Measurements from ENCODE around the gene UST. TPM values are rescaled to one million over a fixed set of nuclear protein-coding genes. Genes with fewer than 3 reads are reported as not detected.

Gene UST
- total and polyA plus RNA-seq, 9 of the 15 experiments (the other 6 are each of a cell fraction or from before 2014, with no cell fraction given): 0.04 to 0.10 TPM; not detected in 7

DNA sequence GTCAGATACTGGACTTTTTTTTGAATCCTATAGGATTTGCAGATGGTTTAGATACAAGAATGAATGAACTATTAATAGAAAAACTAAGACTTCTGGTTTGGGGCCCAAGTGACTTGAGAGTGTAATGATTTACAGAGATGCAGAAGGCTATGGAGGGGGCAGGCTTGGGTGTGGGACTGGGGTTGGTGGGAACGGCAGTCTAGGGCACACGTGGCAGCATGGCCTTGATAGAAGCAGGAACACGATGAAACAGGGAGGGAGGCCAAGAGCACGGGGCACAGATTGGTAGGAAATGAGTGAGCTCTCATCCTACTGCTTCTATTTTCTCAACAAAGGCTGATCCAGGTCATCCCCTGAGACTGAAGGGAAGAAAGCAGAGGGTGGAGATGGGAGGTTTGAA is 3.4 kb upstream of the UST start:
- Histone ChIP-seq H3K27me3 (ENCODE audit: control insufficient read depth in 2 of 2, insufficient read depth in 2 of 2, low read length in 2 of 2) (peaks cover 12 to 37% of the 10 kb centered on the region in 2 experiments; a peak in 4 of 5 replicates), H3K9ac (ENCODE audit: insufficient read depth in 1 of 2, low read depth in 2 of 2, low read length in 2 of 2) (no peak overlapping the region), H3K4me1 (replicated peaks in 1 of 2; ENCODE audit: control insufficient read depth in 2 of 2, insufficient read depth in 2 of 2, low read length in 2 of 2) (peaks cover 0 to 15% of the 10 kb centered on the region in 2 experiments; a peak in 3 of 5 replicates), H3K36me3 (ENCODE audit: control insufficient read depth, insufficient read depth, low read length) (no peaks in the 10 kb centered on the region), H3K79me2 (ENCODE audit: control insufficient read depth, insufficient read depth, low read length) (no peaks in the 10 kb centered on the region), H3K4me2 (ENCODE audit: insufficient read depth, low read length) (no peak overlapping the region), H3K27ac (ENCODE audit: extremely low read depth, low read depth, low read length) (no peak overlapping the region), H2AFZ (ENCODE audit: low read depth, low read length) (no peak overlapping the region), H3K9me3 (replicated peaks; ENCODE audit: control insufficient read depth, insufficient read depth, low read depth, low read length) (no peaks in the 10 kb centered on the region), H3K4me3 (no peak overlapping the region), H3K9me1 (ENCODE audit: control insufficient read depth, insufficient read depth, low read length) (no peaks in the 10 kb centered on the region), H4K20me1 (replicated peaks; ENCODE audit: control insufficient read depth, insufficient read depth, low read length) (no peaks in the 10 kb centered on the region)
- ATAC-seq: no peak
- DNase-seq (ENCODE audit: extremely low read depth in 1 of 4, low spot score in 3 of 4): no peak
- POLR2A ChIA-PET: no interaction called here
- WGBS (ENCODE audit: insufficient coverage, low coverage, missing lambda C conversion rate): 2% methylated on average over 4 of the region's 4 CpGs
- in situ Hi-C loops (cut with MboI): no loop called here
- no peak for FAIRE-seq
- CTCF ChIA-PET (ENCODE audit: low intra/inter-chr PET ratio): no interaction called here
- BruUV-seq (replicated peaks): no TSS peak
- no peak for TF ChIP-seq HNRNPLL (IDR thresholded peaks at IDR 0.05; ENCODE audit: low read depth, low read length, poor library complexity, severe bottlenecking)
- no peak for TF ChIP-seq CCAR2 (IDR thresholded peaks at IDR 0.05; ENCODE audit: low read depth, low read length)
- TF ChIP-seq, protein P1, sequence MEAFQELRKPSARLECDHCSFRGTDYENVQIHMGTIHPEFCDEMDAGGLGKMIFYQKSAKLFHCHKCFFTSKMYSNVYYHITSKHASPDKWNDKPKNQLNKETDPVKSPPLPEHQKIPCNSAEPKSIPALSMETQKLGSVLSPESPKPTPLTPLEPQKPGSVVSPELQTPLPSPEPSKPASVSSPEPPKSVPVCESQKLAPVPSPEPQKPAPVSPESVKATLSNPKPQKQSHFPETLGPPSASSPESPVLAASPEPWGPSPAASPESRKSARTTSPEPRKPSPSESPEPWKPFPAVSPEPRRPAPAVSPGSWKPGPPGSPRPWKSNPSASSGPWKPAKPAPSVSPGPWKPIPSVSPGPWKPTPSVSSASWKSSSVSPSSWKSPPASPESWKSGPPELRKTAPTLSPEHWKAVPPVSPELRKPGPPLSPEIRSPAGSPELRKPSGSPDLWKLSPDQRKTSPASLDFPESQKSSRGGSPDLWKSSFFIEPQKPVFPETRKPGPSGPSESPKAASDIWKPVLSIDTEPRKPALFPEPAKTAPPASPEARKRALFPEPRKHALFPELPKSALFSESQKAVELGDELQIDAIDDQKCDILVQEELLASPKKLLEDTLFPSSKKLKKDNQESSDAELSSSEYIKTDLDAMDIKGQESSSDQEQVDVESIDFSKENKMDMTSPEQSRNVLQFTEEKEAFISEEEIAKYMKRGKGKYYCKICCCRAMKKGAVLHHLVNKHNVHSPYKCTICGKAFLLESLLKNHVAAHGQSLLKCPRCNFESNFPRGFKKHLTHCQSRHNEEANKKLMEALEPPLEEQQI (IDR thresholded peaks at IDR 0.05): no peak
- TF ChIP-seq, protein P2, sequence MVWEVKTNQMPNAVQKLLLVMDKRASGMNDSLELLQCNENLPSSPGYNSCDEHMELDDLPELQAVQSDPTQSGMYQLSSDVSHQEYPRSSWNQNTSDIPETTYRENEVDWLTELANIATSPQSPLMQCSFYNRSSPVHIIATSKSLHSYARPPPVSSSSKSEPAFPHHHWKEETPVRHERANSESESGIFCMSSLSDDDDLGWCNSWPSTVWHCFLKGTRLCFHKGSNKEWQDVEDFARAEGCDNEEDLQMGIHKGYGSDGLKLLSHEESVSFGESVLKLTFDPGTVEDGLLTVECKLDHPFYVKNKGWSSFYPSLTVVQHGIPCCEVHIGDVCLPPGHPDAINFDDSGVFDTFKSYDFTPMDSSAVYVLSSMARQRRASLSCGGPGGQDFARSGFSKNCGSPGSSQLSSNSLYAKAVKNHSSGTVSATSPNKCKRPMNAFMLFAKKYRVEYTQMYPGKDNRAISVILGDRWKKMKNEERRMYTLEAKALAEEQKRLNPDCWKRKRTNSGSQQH (CRISPR knock-in tag; IDR thresholded peaks at IDR 0.05): no peak
- TF ChIP-seq, protein P3, sequence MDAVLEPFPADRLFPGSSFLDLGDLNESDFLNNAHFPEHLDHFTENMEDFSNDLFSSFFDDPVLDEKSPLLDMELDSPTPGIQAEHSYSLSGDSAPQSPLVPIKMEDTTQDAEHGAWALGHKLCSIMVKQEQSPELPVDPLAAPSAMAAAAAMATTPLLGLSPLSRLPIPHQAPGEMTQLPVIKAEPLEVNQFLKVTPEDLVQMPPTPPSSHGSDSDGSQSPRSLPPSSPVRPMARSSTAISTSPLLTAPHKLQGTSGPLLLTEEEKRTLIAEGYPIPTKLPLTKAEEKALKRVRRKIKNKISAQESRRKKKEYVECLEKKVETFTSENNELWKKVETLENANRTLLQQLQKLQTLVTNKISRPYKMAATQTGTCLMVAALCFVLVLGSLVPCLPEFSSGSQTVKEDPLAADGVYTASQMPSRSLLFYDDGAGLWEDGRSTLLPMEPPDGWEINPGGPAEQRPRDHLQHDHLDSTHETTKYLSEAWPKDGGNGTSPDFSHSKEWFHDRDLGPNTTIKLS (IDR thresholded peaks at IDR 0.05; ENCODE audit: borderline replicate concordance, low read depth): no peak
- TF ChIP-seq GTF2A2 (tag; IDR thresholded peaks at IDR 0.05): no peak
- TF ChIP-seq, protein P4, sequence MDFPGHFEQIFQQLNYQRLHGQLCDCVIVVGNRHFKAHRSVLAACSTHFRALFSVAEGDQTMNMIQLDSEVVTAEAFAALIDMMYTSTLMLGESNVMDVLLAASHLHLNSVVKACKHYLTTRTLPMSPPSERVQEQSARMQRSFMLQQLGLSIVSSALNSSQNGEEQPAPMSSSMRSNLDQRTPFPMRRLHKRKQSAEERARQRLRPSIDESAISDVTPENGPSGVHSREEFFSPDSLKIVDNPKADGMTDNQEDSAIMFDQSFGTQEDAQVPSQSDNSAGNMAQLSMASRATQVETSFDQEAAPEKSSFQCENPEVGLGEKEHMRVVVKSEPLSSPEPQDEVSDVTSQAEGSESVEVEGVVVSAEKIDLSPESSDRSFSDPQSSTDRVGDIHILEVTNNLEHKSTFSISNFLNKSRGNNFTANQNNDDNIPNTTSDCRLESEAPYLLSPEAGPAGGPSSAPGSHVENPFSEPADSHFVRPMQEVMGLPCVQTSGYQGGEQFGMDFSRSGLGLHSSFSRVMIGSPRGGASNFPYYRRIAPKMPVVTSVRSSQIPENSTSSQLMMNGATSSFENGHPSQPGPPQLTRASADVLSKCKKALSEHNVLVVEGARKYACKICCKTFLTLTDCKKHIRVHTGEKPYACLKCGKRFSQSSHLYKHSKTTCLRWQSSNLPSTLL (IDR thresholded peaks at IDR 0.05): no peak
- TF ChIP-seq PML (IDR thresholded peaks at IDR 0.05; ENCODE audit: low read length): no peak
- intact Hi-C loops (cut with micrococcal nuclease): no loop called here
